Measurements from ENCODE around the gene ZNF575.

The ZNF575 gene

GRCh38 chr19:43563816-43564457 is 30.9 kb downstream of the ZNF575 start:
- DNase-seq (ENCODE audit: low read depth) = peak; percentile 30
- TF ChIP-seq CTCF (IDR thresholded peaks at IDR 0.05; ENCODE audit: low read depth, low read length) (no peak), POLR2A (IDR thresholded peaks at IDR 0.05; ENCODE audit: extremely low read depth, insufficient read length) (no peak), MYC (IDR thresholded peaks at IDR 0.05; ENCODE audit: low read depth, low read length) (no peak), MAX (IDR thresholded peaks at IDR 0.05; ENCODE audit: low read depth, low read length) (no peak)
- H3K4me3 ChIP-seq (ENCODE audit: low read depth, low read length) = no peak overlapping the region

- no peak for DNase-seq (ENCODE audit: low read depth)
- TF ChIP-seq CTCF (IDR thresholded peaks at IDR 0.05; ENCODE audit: low read depth, low read length) (no peak), POLR2A (IDR thresholded peaks at IDR 0.05; ENCODE audit: extremely low read depth, insufficient read length) (no peak)
- H3K4me3 ChIP-seq (ENCODE audit: low read depth, low read length) = no peak overlapping the region
Measured at GRCh38 chr19:43564800-43565199, 31.8 kb downstream of the ZNF575 start.

- DNase-seq (ENCODE audit: low read depth) = no peak
- no peak overlapping the region for H3K4me3 ChIP-seq (ENCODE audit: low read depth, low read length)
- no peak for TF ChIP-seq MYC (IDR thresholded peaks at IDR 0.05; ENCODE audit: low read depth, low read length)
- TF ChIP-seq POLR2A (IDR thresholded peaks at IDR 0.05; ENCODE audit: extremely low read depth, insufficient read length) = no peak
- TF ChIP-seq CTCF (IDR thresholded peaks at IDR 0.05; ENCODE audit: low read depth, low read length) = no peak
- no peak for TF ChIP-seq MAX (IDR thresholded peaks at IDR 0.05; ENCODE audit: low read depth, low read length)
Measured at GRCh38 chr19:43569657-43570056, 36.7 kb downstream of the ZNF575 start.

- no peak overlapping the region for H3K4me3 ChIP-seq (ENCODE audit: low read depth, low read length)
- no peak for DNase-seq (ENCODE audit: low read depth)
- TF ChIP-seq CTCF (IDR thresholded peaks at IDR 0.05; ENCODE audit: low read depth, low read length) (no peak), MYC (IDR thresholded peaks at IDR 0.05; ENCODE audit: low read depth, low read length) (no peak), MAX (IDR thresholded peaks at IDR 0.05; ENCODE audit: low read depth, low read length) (no peak), POLR2A (IDR thresholded peaks at IDR 0.05; ENCODE audit: extremely low read depth, insufficient read length) (no peak)
Measured at GRCh38 chr19:43570174-43570791, 37.3 kb downstream of the ZNF575 start.

GRCh38 chr19:43572171-43572588 is 39.2 kb downstream of the ZNF575 start:
- no peak for DNase-seq (ENCODE audit: low read depth)
- TF ChIP-seq MYC (IDR thresholded peaks at IDR 0.05; ENCODE audit: low read depth, low read length) = no peak
- no peak for TF ChIP-seq MAX (IDR thresholded peaks at IDR 0.05; ENCODE audit: low read depth, low read length)
- no peak for TF ChIP-seq CTCF (IDR thresholded peaks at IDR 0.05; ENCODE audit: low read depth, low read length)
- no peak for TF ChIP-seq POLR2A (IDR thresholded peaks at IDR 0.05; ENCODE audit: extremely low read depth, insufficient read length)
- H3K4me3 ChIP-seq (ENCODE audit: low read depth, low read length) = no peak overlapping the region

All from NB4 (cell line).